Measurements from ENCODE around the gene ALDH4A1. TPM values are rescaled to one million over a fixed set of nuclear protein-coding genes. Genes with fewer than 3 reads are reported as not detected.

ALDH4A1 gene
- total RNA-seq, 4 donors from 2014 or later, result 19.9 to 24.8 (median 22.5) TPM

GRCh38 chr1:18828224-18828623, 74.1 kb downstream of the ALDH4A1 start:
- no peak overlapping the region for H3K4me3 ChIP-seq
- no peak for ATAC-seq
- no peak overlapping the region for H3K27ac ChIP-seq
- no peaks in the 10 kb centered on the region for H3K36me3 ChIP-seq
- no peak for TF ChIP-seq POLR2AphosphoS5 (IDR thresholded peaks at IDR 0.05)
- TF ChIP-seq, protein P1, sequence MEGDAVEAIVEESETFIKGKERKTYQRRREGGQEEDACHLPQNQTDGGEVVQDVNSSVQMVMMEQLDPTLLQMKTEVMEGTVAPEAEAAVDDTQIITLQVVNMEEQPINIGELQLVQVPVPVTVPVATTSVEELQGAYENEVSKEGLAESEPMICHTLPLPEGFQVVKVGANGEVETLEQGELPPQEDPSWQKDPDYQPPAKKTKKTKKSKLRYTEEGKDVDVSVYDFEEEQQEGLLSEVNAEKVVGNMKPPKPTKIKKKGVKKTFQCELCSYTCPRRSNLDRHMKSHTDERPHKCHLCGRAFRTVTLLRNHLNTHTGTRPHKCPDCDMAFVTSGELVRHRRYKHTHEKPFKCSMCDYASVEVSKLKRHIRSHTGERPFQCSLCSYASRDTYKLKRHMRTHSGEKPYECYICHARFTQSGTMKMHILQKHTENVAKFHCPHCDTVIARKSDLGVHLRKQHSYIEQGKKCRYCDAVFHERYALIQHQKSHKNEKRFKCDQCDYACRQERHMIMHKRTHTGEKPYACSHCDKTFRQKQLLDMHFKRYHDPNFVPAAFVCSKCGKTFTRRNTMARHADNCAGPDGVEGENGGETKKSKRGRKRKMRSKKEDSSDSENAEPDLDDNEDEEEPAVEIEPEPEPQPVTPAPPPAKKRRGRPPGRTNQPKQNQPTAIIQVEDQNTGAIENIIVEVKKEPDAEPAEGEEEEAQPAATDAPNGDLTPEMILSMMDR (IDR thresholded peaks at IDR 0.05), result no peak
- TF ChIP-seq POLR2A (IDR thresholded peaks at IDR 0.05), result no peak
- TF ChIP-seq EP300 (IDR thresholded peaks at IDR 0.05), result no peak
- H3K4me1 ChIP-seq, result no peaks in the 10 kb centered on the region
- 39 to 45% methylated on average over 2 of the region's 2 CpGs for WGBS, 2 donors (ENCODE audit: low coverage in 1 of 2)
- peaks cover 0 to 10% (median 0%) of the 10 kb centered on the region in 3 donors for H3K9me3 ChIP-seq
- peaks cover 70% of the 10 kb centered on the region for H3K27me3 ChIP-seq

GRCh38 chr1:18823438-18823837, 78.9 kb downstream of the ALDH4A1 start:
- Histone ChIP-seq H3K4me1 (peaks cover 0 to 6% (median 0%) of the 10 kb centered on the region in 3 donors), H3K4me3 (no peak overlapping the region), H3K36me3 (no peaks in the 10 kb centered on the region), H3K27me3 (peaks cover 69% of the 10 kb centered on the region), H3K27ac (no peak overlapping the region), H3K9me3 (no peaks in the 10 kb centered on the region)
- 90 to 100% methylated on average over 2 to 6 of the region's 6 CpGs for WGBS, 2 donors (ENCODE audit: low coverage in 1 of 2)
- TF ChIP-seq POLR2A (IDR thresholded peaks at IDR 0.05) (no peak), POLR2AphosphoS5 (IDR thresholded peaks at IDR 0.05) (no peak), EP300 (IDR thresholded peaks at IDR 0.05) (no peak)
- TF ChIP-seq, protein P1 (IDR thresholded peaks at IDR 0.05), result no peak
- ATAC-seq, result no peak

Small RNA genes lying within 50 kb of the gene (small RNA-seq; reads per million reads assigned to genes)
- gene MIR1290 (0 reads per million in 4 donors), gene MIR4695 (0 reads per million in 4 donors)

Other genes starting within 250 kb of the ALDH4A1 start
- not detected for gene TAS1R2, start 42.9 kb downstream of the ALDH4A1 start, total RNA-seq
- gene IFFO2, start 54.1 kb upstream of the ALDH4A1 start, total RNA-seq, result 10 to 100 TPM in 3 of 4 donors, 1 to 10 TPM in 1; 9.3 to 18.4 (median 12.7) TPM

All from gastroesophageal sphincter (tissue), 4 donors.